ENCODE results near the gene NPSR1.

DNA sequence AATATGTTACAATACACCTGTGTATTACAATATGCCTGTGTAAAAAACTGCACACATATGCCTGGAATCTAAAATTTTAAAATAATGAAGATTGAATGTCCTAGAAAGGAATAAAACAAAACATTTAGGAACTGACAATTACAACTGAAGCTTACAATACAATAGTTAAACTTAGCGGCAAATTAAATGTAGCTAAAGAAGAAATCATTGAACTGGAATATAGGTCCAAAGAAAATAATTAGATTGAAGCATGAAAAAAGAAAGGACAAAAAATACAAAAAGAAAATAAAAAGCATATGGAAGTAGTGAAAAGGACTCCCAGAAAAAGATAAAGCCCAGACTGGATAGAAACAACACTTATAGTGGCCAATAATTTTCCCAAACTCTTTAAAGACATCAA, 38.4 kb downstream of the NPSR1 start:
- no peak for TF ChIP-seq EP300 (IDR thresholded peaks at IDR 0.05)
- TF ChIP-seq, protein P1, sequence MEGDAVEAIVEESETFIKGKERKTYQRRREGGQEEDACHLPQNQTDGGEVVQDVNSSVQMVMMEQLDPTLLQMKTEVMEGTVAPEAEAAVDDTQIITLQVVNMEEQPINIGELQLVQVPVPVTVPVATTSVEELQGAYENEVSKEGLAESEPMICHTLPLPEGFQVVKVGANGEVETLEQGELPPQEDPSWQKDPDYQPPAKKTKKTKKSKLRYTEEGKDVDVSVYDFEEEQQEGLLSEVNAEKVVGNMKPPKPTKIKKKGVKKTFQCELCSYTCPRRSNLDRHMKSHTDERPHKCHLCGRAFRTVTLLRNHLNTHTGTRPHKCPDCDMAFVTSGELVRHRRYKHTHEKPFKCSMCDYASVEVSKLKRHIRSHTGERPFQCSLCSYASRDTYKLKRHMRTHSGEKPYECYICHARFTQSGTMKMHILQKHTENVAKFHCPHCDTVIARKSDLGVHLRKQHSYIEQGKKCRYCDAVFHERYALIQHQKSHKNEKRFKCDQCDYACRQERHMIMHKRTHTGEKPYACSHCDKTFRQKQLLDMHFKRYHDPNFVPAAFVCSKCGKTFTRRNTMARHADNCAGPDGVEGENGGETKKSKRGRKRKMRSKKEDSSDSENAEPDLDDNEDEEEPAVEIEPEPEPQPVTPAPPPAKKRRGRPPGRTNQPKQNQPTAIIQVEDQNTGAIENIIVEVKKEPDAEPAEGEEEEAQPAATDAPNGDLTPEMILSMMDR (IDR thresholded peaks at IDR 0.05): no peak
